ENCODE data around the gene VSIG1.

VSIG1 gene

GRCh38 chrX:108044554-108045256 is at the start of gene VSIG1:
VSIG1 (plus strand) TSS chrX:108045065; CDS start chrX:108045131, 66 bp downstream.
- no peak for DNase-seq

- DNase-seq = no peak
Observed at GRCh38 chrX:107996124-107996523, 48.7 kb upstream of the VSIG1 start.

GRCh38 chrX:108000751-108001150 is 44.1 kb upstream of the VSIG1 start:
- DNase-seq = no peak

- peak in 1 of 2 experiments; percentile 11 for DNase-seq
Observed at GRCh38 chrX:108001218-108001814, 43.5 kb upstream of the VSIG1 start.

- no peak for DNase-seq
Observed at GRCh38 chrX:108018656-108019381, 26.0 kb upstream of the VSIG1 start.

GRCh38 chrX:108019382-108019875 is 25.4 kb upstream of the VSIG1 start:
- no peak for DNase-seq

GRCh38 chrX:108020631-108021030 is 24.2 kb upstream of the VSIG1 start:
- no peak for DNase-seq

GRCh38 chrX:108022491-108023089 is 22.3 kb upstream of the VSIG1 start:
- DNase-seq = no peak

- no peak for DNase-seq
Observed at GRCh38 chrX:108025376-108025775, 19.5 kb upstream of the VSIG1 start.

GRCh38 chrX:108025954-108026600 is 18.8 kb upstream of the VSIG1 start:
- no peak for DNase-seq

GRCh38 chrX:108028854-108029253 is 16.0 kb upstream of the VSIG1 start:
- DNase-seq = no peak

GRCh38 chrX:108029928-108030711 is 14.7 kb upstream of the VSIG1 start:
- no peak for DNase-seq

- no peak for DNase-seq
Observed at GRCh38 chrX:108032944-108033343, 11.9 kb upstream of the VSIG1 start.

- DNase-seq = no peak
Observed at GRCh38 chrX:108033890-108034289, 11.0 kb upstream of the VSIG1 start.

GRCh38 chrX:108034725-108035124 is 10.1 kb upstream of the VSIG1 start:
- no peak for DNase-seq

GRCh38 chrX:108036298-108036973 is 8.4 kb upstream of the VSIG1 start:
- DNase-seq = no peak

- no peak for DNase-seq
Observed at GRCh38 chrX:108049649-108050048, 4.8 kb downstream of the VSIG1 start.

GRCh38 chrX:108053218-108053617 is 8.4 kb downstream of the VSIG1 start:
- no peak for DNase-seq

- no peak for DNase-seq
Observed at GRCh38 chrX:108055546-108055945, 10.7 kb downstream of the VSIG1 start.

GRCh38 chrX:108059801-108060200 is 14.9 kb downstream of the VSIG1 start:
- DNase-seq = no peak

GRCh38 chrX:108064001-108064400 is 19.1 kb downstream of the VSIG1 start:
- DNase-seq = no peak

Data from NCI-H187 (cell line).